ENCODE data around the gene HDAC10. TPM values are rescaled to one million over a fixed set of nuclear protein-coding genes. Genes with fewer than 3 reads are reported as not detected.
A peak's percentile ranks its signal among the peaks of the same experiment; 100 is the strongest.

The HDAC10 gene
- total RNA-seq, 1 experiment from 2014 or later: 21.4 TPM

GRCh38 chr22:50248196-50249081 lies 2.6 kb downstream of the HDAC10 start:
- Histone ChIP-seq H3K27ac (no peak overlapping the region), H3K36me3 (peaks cover 8% of the 10 kb centered on the region), H3K9me3 (replicated peaks) (no peaks in the 10 kb centered on the region), H3K27me3 (no peaks in the 10 kb centered on the region), H3K4me3 (no peak overlapping the region), H3K4me1 (peaks cover 11% of the 10 kb centered on the region; the same call in 1 of the 2 replicates)
- DNase-seq: no peak

GRCh38 chr22:50247748-50248147 lies 3.3 kb downstream of the HDAC10 start:
- H3K9me3 ChIP-seq (replicated peaks): no peaks in the 10 kb centered on the region
- no peak overlapping the region for H3K4me3 ChIP-seq
- peaks cover 11% of the 10 kb centered on the region; the same call in 1 of the 2 replicates for H3K4me1 ChIP-seq
- no peak overlapping the region for H3K27ac ChIP-seq
- H3K27me3 ChIP-seq: no peaks in the 10 kb centered on the region
- DNase-seq: no peak
- peaks cover 5% of the 10 kb centered on the region for H3K36me3 ChIP-seq

GRCh38 chr22:50246242-50247175 lies 4.6 kb downstream of the HDAC10 start:
- no peak overlapping the region for H3K27ac ChIP-seq
- H3K36me3 ChIP-seq: peaks cover 2% of the 10 kb centered on the region
- H3K9me3 ChIP-seq (replicated peaks): no peaks in the 10 kb centered on the region
- DNase-seq: no peak
- no peaks in the 10 kb centered on the region for H3K27me3 ChIP-seq
- H3K4me3 ChIP-seq: no peak overlapping the region
- H3K4me1 ChIP-seq: peaks cover 11% of the 10 kb centered on the region; the same call in 1 of the 2 replicates

- Histone ChIP-seq H3K27ac (peak overlapping the region; percentile 87), H3K9me3 (replicated peaks) (no peaks in the 10 kb centered on the region), H3K4me3 (peak overlapping the region; percentile 95), H3K36me3 (peaks cover 2% of the 10 kb centered on the region), H3K4me1 (peaks cover 11% of the 10 kb centered on the region; the same call in 1 of the 2 replicates), H3K27me3 (no peaks in the 10 kb centered on the region)
- DNase-seq: no peak
Observed at GRCh38 chr22:50245214-50246072, 5.6 kb downstream of the HDAC10 start.

DNA sequence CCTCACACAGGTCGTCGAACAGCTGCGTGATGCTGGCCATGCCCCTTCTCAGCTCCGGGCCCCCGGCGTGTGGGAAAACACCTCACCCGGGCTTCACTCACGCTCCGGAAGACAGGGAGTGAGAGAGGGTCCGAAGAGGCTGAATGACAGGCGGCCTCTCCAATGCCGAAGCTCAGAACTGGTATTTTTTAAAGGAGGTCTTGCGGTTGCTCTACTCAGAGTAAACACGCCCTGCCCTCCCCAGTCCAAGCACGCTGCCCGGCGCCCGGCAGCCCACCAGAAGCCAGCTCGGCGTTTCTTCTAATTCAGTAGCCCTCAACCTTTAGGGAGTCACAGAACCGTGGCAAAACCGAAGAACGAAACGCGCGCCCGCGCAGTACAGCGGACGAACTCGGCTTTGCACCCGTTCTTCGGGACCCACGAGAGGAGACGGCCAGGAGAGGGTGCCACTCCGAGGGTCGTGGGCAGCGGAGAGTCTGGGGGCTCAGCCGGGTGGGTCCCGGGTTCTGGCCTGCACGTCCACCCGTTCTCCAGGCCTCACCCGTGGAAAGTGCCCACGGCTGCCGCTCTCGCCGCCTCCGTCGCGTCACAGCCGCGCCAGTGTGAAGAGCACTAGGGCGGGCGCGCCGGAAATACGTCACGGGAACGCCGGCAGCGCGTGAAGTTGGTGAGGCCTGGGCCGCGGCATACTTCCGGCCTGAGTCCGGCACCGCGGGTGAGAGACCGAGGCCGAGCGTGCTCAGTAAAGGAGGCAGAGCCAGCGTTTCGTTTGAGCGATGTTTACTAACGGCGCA lies 6.4 kb downstream of the HDAC10 start, which contains the start of gene TUBGCP6:
Gene TUBGCP6 (minus strand): TSS at position 604 of the 794 bp plus-strand sequence. CDS start 564 bp downstream, at position 40.
- peak within 1 kb of the TSS; percentile 95 for H3K4me3 ChIP-seq
- H3K36me3 ChIP-seq: peaks cover 4% of the 10 kb centered on the region
- DNase-seq: peak; percentile 96 to 98
- H3K4me1 ChIP-seq: peaks cover 5% of the 10 kb centered on the region; the same call in 1 of the 2 replicates
- H3K27me3 ChIP-seq: no peaks in the 10 kb centered on the region
- H3K27ac ChIP-seq: peak within 1 kb of the TSS; percentile 87
- no peaks in the 10 kb centered on the region for H3K9me3 ChIP-seq (replicated peaks)

DNA sequence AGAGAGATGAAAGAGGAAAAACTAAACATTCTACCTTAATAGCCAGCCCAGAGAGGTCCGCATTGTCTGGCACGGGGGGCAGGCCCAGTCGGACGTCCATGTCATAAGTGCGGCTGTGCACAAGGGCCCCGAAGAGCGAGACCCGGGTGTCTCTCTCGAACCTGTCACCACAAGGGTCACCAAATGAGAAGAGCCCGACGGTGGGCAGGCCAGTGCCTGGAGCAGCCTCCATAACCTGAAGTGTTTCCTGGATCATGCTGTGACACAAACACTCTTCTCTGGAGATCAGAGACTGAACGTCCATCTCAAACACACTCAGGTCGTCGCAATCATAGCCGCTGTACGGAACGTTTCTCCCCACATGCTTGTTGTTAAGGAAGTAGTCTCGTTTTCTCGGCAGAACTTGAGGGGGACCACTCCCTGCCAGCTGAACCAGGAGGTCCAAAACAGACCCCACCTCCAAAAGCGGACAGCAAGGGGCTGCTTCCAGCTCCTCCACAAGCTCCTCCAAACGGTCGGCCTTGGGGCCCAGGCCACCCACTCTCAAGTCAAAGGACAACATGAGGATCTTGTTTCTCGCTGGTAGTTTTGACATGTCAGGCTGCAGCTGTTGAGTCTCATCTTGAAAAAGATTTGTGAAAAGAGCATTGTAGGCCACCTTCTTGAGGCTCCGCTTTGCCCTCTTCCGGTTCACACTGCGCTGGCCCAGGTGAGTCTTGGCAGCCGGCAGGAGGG lies 7.2 kb downstream of the HDAC10 start:
- Histone ChIP-seq H3K4me1 (peaks cover 5% of the 10 kb centered on the region; the same call in 1 of the 2 replicates), H3K27ac (peak overlapping the region; percentile 87), H3K36me3 (peaks cover 4% of the 10 kb centered on the region), H3K27me3 (no peaks in the 10 kb centered on the region), H3K9me3 (replicated peaks) (no peaks in the 10 kb centered on the region), H3K4me3 (peak overlapping the region; percentile 95)
- peak; percentile 83 to 90 for DNase-seq

- no peak overlapping the region for H3K27ac ChIP-seq
- peaks cover 4% of the 10 kb centered on the region for H3K36me3 ChIP-seq
- H3K4me1 ChIP-seq: peaks cover 5% of the 10 kb centered on the region; the same call in 1 of the 2 replicates
- no peaks in the 10 kb centered on the region for H3K27me3 ChIP-seq
- no peak for DNase-seq
- H3K9me3 ChIP-seq (replicated peaks): no peaks in the 10 kb centered on the region
- peak overlapping the region; percentile 95 for H3K4me3 ChIP-seq
Observed at GRCh38 chr22:50242406-50242949, 8.6 kb downstream of the HDAC10 start.

DNA sequence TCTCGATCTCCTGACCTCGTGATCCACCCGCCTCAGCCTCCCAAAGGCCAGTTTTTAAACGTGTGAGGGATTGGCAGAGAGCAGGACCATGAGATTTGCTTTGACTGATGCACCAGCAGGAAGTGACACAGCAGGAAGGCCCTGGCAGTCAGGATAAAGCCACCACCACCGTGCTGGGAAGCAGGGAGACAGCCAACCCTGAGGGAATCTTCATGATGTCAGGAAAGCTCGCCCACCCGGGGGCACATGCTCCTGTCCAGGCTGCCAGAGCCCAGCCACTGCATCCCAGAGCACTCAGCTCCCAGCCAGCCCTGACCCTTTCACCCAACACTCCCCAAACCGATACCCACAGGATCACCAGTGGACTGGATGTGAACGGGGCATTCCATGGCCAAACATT lies 12.3 kb downstream of the HDAC10 start:
- no peak for DNase-seq
- Histone ChIP-seq H3K4me3 (no peak overlapping the region), H3K27me3 (no peaks in the 10 kb centered on the region), H3K4me1 (no peaks in the 10 kb centered on the region; the same call in 1 of the 2 replicates), H3K36me3 (peaks cover 11% of the 10 kb centered on the region), H3K27ac (no peak overlapping the region), H3K9me3 (replicated peaks) (no peaks in the 10 kb centered on the region)

- Histone ChIP-seq H3K9me3 (replicated peaks) (no peaks in the 10 kb centered on the region), H3K4me1 (no peaks in the 10 kb centered on the region; the same call in 1 of the 2 replicates), H3K27ac (no peak overlapping the region), H3K27me3 (no peaks in the 10 kb centered on the region), H3K4me3 (no peak overlapping the region), H3K36me3 (peaks cover 19% of the 10 kb centered on the region)
- DNase-seq: peak in 1 of 2 experiments; percentile 61
Observed at GRCh38 chr22:50236731-50237409, 14.2 kb downstream of the HDAC10 start.

- peaks cover 26% of the 10 kb centered on the region for H3K36me3 ChIP-seq
- no peaks in the 10 kb centered on the region for H3K4me1 ChIP-seq
- H3K9me3 ChIP-seq (replicated peaks): no peaks in the 10 kb centered on the region
- H3K27me3 ChIP-seq: no peaks in the 10 kb centered on the region
- H3K4me3 ChIP-seq: no peak overlapping the region
- H3K27ac ChIP-seq: no peak overlapping the region
- DNase-seq: no peak
Observed at GRCh38 chr22:50233223-50233622, 17.8 kb downstream of the HDAC10 start.

- Histone ChIP-seq H3K4me3 (no peak overlapping the region), H3K27ac (no peak overlapping the region), H3K4me1 (no peaks in the 10 kb centered on the region), H3K9me3 (replicated peaks) (no peaks in the 10 kb centered on the region), H3K27me3 (no peaks in the 10 kb centered on the region), H3K36me3 (peaks cover 26% of the 10 kb centered on the region)
- no peak for DNase-seq
Observed at GRCh38 chr22:50232481-50233151, 18.4 kb downstream of the HDAC10 start.

- Histone ChIP-seq H3K4me1 (no peaks in the 10 kb centered on the region), H3K27me3 (no peaks in the 10 kb centered on the region), H3K9me3 (replicated peaks) (no peaks in the 10 kb centered on the region), H3K4me3 (no peak overlapping the region), H3K36me3 (peaks cover 25% of the 10 kb centered on the region), H3K27ac (no peak overlapping the region)
- DNase-seq: no peak
Observed at GRCh38 chr22:50229370-50229769, 21.7 kb downstream of the HDAC10 start.

Measured in SJCRH30 (cell line).